Measurements from ENCODE around the gene RMDN3. TPM values are rescaled to one million over a fixed set of nuclear protein-coding genes. Genes with fewer than 3 reads are reported as not detected.

RMDN3 gene
- total and polyA plus RNA-seq, 2 of the 13 experiments (the other 11 are each of a cell fraction or from before 2014, with no cell fraction given) = 16.8 to 19.5 TPM

- TF ChIP-seq ZNF800 (CRISPR knock-in tag; IDR thresholded peaks at IDR 0.05) = peak; percentile 89
- no peak for TF ChIP-seq ZNF512B (CRISPR knock-in tag; IDR thresholded peaks at IDR 0.05; ENCODE audit: borderline replicate concordance)
- peak; percentile 88 for TF ChIP-seq ZFP91 (CRISPR knock-in tag; IDR thresholded peaks at IDR 0.05; ENCODE audit: borderline replicate concordance)
- peak; percentile 51; the same call in 1 of the 2 replicates for TF ChIP-seq ZFP36L1 (CRISPR knock-in tag; IDR thresholded peaks at IDR 0.05)
- no peak for TF ChIP-seq RAD21 (CRISPR knock-in tag; IDR thresholded peaks at IDR 0.05)
- TF ChIP-seq GLMP (CRISPR knock-in tag; IDR thresholded peaks at IDR 0.05; ENCODE audit: borderline replicate concordance) = no peak
- TF ChIP-seq SAP130 (CRISPR knock-in tag; IDR thresholded peaks at IDR 0.05; ENCODE audit: low read depth) = peak; percentile 100
- no peak for TF ChIP-seq SNAPC4 (CRISPR knock-in tag; IDR thresholded peaks at IDR 0.05)
- TF ChIP-seq E2F5 (CRISPR knock-in tag; conservative IDR thresholded peaks at IDR 0.05) = peak; percentile 93
- peak; percentile 90 for TF ChIP-seq GATAD1 (CRISPR knock-in tag; IDR thresholded peaks at IDR 0.05)
- TF ChIP-seq TCF7L2 (IDR thresholded peaks at IDR 0.05; ENCODE audit: low read depth, low read length) = no peak
- TF ChIP-seq LCORL (IDR thresholded peaks at IDR 0.05) = no peak
- peak; percentile 74; the same call in 1 of the 2 replicates for TF ChIP-seq LCORL (CRISPR knock-in tag; IDR thresholded peaks at IDR 0.05)
- 0 out of 2 replicates have a peak, but pooled peaks have one; percentile 51 for TF ChIP-seq SATB2 (CRISPR knock-in tag; IDR thresholded peaks at IDR 0.05)
- peak; percentile 72; the same call in 1 of the 2 replicates for TF ChIP-seq ISX (CRISPR knock-in tag; conservative IDR thresholded peaks at IDR 0.05)
Observed at GRCh38 chr15:40694688-40695468, 60.2 kb downstream of the RMDN3 start, which contains the start of gene RAD51 (continued).

Measured in HepG2 (cell line).